Right lobe of liver (tissue), 6 donors: ENCODE results near the gene XPR1. TPM values are rescaled to one million over a fixed set of nuclear protein-coding genes. Genes with fewer than 3 reads are reported as not detected.

ENCODE experiments used
- ATAC-seq, 4 donors: fragments of 200-7000 bp; cut with Tn5 transposase; one replicate each; pipeline ENCODE4 v1.9.1; 2020; ENCODE audit warnings: mild to moderate bottlenecking in 4 of 4, moderate library complexity in 4 of 4
- DNase-seq, 3 donors: peaks; one replicate each; pipeline ENCODE4 v3.0.0-alpha.2; 2020
- H3K27ac ChIP-seq, 3 donors: fragments of 200-600 bp; one replicate each; pipeline ENCODE4 v1.8.0; 2022
- H3K27me3 ChIP-seq, 2 donors: fragments of 200-600 bp; one replicate each; pipeline ENCODE4 v1.8.0; 2022
- H3K36me3 ChIP-seq, 4 donors: fragments of 200-600 bp; sonication (generic) in 1 of 4; one replicate each; pipeline versions ENCODE4 v1.5.1 to v1.8.0; 2017 to 2022; ENCODE audit warnings: control low read depth in 1 of 4
- H3K4me1 ChIP-seq, 4 donors: fragments of 200-600 bp; sonication (generic) in 1 of 4; one replicate each; pipeline versions ENCODE4 v1.5.1 to v1.8.0; 2017 to 2022; ENCODE audit warnings: control low read depth in 1 of 4
- H3K4me3 ChIP-seq, 3 donors: fragments of 200-600 bp; one replicate each; pipeline ENCODE4 v1.8.0; 2022
- H3K9me3 ChIP-seq, 4 donors: fragments of 200-600 bp; sonication (generic) in 1 of 4; one replicate each; pipeline versions ENCODE4 v1.5.1 to v1.8.0; 2017 to 2022; ENCODE audit warnings: control low read depth in 1 of 4
- CTCF ChIP-seq, 4 donors: fragments of 200-600 bp in 3 of 4; fragments of 450-650 bp in 1 of 4; IDR thresholded peaks; one replicate each; pipeline versions ENCODE4 v1.5.1 to v1.8.0; 2016 to 2022; ENCODE audit warnings: antibody characterized with exemption in 4 of 4, mild to moderate bottlenecking in 2 of 4
- POLR2A ChIP-seq: fragments of 450-650 bp; IDR thresholded peaks from one replicate; pipeline ENCODE4 v1.6.1; 2017; ENCODE audit warnings: antibody characterized with exemption, mild to moderate bottlenecking
- WGBS: methylation state at CpG from one replicate; pipeline ENCODE4 v1.1.6; 2018; ENCODE audit warnings: low coverage, low lambda C conversion rate; ENCODE audit not compliant: insufficient coverage; ENCODE audit errors: missing lambda C conversion rate; 5-methylcytosine and 5-hydroxymethylcytosine counted together
- intact Hi-C, 2 donors: fragments of 100-400 bp; cut with DNase I; formaldehyde crosslinking; loops; one replicate each; pipeline versions ENCODE4 v1.11.2 to v1.14.1; 2022
- total RNA-seq, 6 experiments: library from RNA; depleted of rRNA in 2 of 6; stranded (reverse); fragments of >200 nt in 2 of 6; fragmentation: NEBNext Ultra II Directional in 3 of 6; extraction: Animal tissue kit (Norgen Biotek cat#: 25700) in 3 of 6; gene quantifications; one replicate each; pipeline versions ENCODE4 v1.1.0 to v1.2.4, GENCODE V29; 2016 to 2023
- donor health status: DM: no; HTN: yes; CAD: no.
- donor health status: DM: no; HTN: no; CAD: no.
- donor health status: DM: no; HTN: no; CAD: no.
- donor health status: DM: no; HTN: yes; CAD: no.
- donor health status: DM: no; HTN: yes; CAD: no.

XPR1 gene
- total RNA-seq, 6 experiments from 2014 or later = 5.9 to 10.0 (median 9.0) TPM

- ATAC-seq = peak; percentile 89 to 96 (median 96)
- Histone ChIP-seq H3K27me3 (no peaks in the 10 kb centered on the region), H3K27ac (peak overlapping the region in 1 of 3 donors; percentile 29), H3K9me3 (no peaks in the 10 kb centered on the region), H3K36me3 (no peaks in the 10 kb centered on the region), H3K4me3 (no peak overlapping the region), H3K4me1 (peaks cover 0 to 15% (median 2%) of the 10 kb centered on the region in 4 donors)
- WGBS = 26% methylated on average over 4 of the region's 4 CpGs
- TF ChIP-seq POLR2A = no peak
- TF ChIP-seq CTCF (IDR thresholded peaks at IDR 0.05) = no peak
- DNase-seq = no peak
- intact Hi-C loops = no loop called here
These were observed 145.4 kb downstream of the XPR1 start for GRCh38 chr1:180777072-180777689.

GRCh38 chr1:180778782-180779398, 147.1 kb downstream of the XPR1 start:
- Histone ChIP-seq H3K27ac (no peak overlapping the region), H3K27me3 (no peaks in the 10 kb centered on the region), H3K4me3 (no peak overlapping the region), H3K4me1 (peaks cover 0 to 15% (median 2%) of the 10 kb centered on the region in 4 donors), H3K36me3 (no peaks in the 10 kb centered on the region), H3K9me3 (no peaks in the 10 kb centered on the region)
- peak in 1 of 3 donors; percentile 50 for DNase-seq
- intact Hi-C loops = no loop called here
- no peak for TF ChIP-seq POLR2A
- peak; percentile 52 to 68 (median 61) for TF ChIP-seq CTCF (IDR thresholded peaks at IDR 0.05)
- peak; percentile 79 to 90 (median 88) for ATAC-seq
- WGBS = 25% methylated on average over 1 of the region's 1 CpG

- TF ChIP-seq POLR2A (no peak), CTCF (IDR thresholded peaks at IDR 0.05) (no peak)
- WGBS = 86% methylated on average over 3 of the region's 3 CpGs
- no peaks in the 10 kb centered on the region for H3K9me3 ChIP-seq
- peaks cover 0 to 15% (median 2%) of the 10 kb centered on the region in 4 donors for H3K4me1 ChIP-seq
- H3K36me3 ChIP-seq = no peaks in the 10 kb centered on the region
- intact Hi-C loops = no loop called here
- H3K4me3 ChIP-seq = no peak overlapping the region
- ATAC-seq = no peak
- H3K27ac ChIP-seq = no peak overlapping the region
- no peaks in the 10 kb centered on the region for H3K27me3 ChIP-seq
- DNase-seq = no peak
These were observed 147.8 kb downstream of the XPR1 start for GRCh38 chr1:180779584-180779983.

GRCh38 chr1:180781718-180782117, 149.9 kb downstream of the XPR1 start:
- Histone ChIP-seq H3K4me3 (no peak overlapping the region), H3K36me3 (no peaks in the 10 kb centered on the region), H3K27ac (no peak overlapping the region), H3K4me1 (peaks cover 0 to 19% (median 2%) of the 10 kb centered on the region in 4 donors), H3K9me3 (no peaks in the 10 kb centered on the region), H3K27me3 (no peaks in the 10 kb centered on the region)
- no peak for ATAC-seq
- TF ChIP-seq POLR2A = no peak
- no peak for TF ChIP-seq CTCF (IDR thresholded peaks at IDR 0.05)
- no peak for DNase-seq
- 94% methylated on average over 6 of the region's 6 CpGs for WGBS
- intact Hi-C loops = no loop called here
